ENCODE data around the gene SLC5A5.

SLC5A5 gene

DNA sequence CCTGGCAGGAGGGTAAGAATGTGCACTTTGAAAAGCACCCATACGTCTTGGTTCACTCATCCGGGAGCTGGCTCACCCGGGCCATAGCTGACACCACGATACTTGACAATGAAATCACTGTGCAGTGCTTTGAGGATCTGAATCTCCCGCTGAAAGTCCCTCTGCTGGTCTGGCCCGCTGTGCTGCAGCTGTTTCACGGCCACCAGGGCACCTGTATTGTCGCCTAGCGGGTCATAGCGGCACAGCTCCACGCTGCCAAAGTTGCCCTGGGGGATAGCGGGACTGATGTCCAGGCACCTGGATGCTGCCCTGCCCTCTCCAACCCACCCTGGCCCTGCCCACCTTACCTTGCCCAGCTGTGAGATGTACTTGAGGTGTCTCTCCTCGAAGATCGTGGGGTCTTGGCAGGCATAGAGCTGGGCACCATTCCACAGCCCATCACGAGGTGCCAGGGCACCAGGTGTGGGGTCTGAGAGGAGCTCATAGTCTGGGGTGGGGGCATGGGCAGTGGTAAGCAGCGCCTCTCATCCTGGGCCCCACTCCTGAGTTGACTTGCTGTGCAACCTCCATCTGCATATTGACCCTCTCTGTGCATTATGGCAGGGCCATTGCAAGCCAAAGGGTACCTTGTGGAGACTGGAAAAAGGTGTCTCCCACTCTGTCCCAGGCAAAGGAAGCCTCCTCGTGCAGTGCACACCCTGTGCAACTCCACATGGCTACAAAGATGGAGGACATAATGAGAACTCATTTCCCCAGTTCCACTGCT lies 39.1 kb upstream of the SLC5A5 start:
- DNase-seq (ENCODE audit: low read depth) = no peak
- H3K4me3 ChIP-seq (ENCODE audit: low read depth, low read length) = no peak overlapping the region
- TF ChIP-seq, protein P1, sequence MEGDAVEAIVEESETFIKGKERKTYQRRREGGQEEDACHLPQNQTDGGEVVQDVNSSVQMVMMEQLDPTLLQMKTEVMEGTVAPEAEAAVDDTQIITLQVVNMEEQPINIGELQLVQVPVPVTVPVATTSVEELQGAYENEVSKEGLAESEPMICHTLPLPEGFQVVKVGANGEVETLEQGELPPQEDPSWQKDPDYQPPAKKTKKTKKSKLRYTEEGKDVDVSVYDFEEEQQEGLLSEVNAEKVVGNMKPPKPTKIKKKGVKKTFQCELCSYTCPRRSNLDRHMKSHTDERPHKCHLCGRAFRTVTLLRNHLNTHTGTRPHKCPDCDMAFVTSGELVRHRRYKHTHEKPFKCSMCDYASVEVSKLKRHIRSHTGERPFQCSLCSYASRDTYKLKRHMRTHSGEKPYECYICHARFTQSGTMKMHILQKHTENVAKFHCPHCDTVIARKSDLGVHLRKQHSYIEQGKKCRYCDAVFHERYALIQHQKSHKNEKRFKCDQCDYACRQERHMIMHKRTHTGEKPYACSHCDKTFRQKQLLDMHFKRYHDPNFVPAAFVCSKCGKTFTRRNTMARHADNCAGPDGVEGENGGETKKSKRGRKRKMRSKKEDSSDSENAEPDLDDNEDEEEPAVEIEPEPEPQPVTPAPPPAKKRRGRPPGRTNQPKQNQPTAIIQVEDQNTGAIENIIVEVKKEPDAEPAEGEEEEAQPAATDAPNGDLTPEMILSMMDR (conservative IDR thresholded peaks at IDR 0.05; ENCODE audit: low read depth, low read length) = no peak

DNA sequence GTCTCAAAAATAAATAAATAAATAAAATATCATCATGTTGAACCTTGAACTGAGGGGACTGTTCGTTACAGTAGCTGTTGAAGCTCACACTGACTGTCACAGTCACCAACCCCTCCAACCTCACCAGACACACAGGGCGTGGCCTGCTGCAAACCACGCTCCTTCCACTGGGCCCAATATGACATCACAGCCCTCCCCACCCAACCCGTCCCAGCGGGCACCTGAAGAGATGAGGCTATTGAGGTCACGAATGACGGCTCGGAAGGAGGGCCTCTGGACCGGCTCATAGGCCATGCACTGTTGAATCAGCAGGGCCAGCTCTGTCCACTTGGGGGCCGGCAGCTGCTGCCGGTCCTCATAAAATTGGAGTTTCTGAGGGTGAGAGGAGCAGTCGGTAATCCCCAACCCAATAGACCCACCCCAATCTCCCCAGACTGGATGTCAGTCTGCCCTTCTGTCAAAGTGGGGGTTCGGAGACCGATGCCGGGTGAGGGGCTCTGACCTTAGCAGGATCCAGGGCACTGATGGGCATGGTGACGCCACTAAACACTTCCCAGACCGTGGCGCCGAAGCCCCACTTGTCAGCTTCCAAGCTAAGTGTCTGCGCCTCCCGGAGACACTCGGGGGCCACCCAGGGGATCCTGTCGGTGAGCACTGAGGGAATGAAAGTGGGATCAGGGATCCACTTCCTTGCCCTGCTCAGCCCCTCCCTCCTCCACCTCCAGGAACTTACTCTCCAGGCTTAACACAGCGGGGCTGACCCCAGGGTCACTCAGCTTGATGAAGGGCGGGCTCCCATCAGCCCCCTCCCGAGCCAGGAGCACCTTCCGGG lies 37.2 kb upstream of the SLC5A5 start:
- no peak overlapping the region for H3K4me3 ChIP-seq (ENCODE audit: low read depth, low read length)

DNA sequence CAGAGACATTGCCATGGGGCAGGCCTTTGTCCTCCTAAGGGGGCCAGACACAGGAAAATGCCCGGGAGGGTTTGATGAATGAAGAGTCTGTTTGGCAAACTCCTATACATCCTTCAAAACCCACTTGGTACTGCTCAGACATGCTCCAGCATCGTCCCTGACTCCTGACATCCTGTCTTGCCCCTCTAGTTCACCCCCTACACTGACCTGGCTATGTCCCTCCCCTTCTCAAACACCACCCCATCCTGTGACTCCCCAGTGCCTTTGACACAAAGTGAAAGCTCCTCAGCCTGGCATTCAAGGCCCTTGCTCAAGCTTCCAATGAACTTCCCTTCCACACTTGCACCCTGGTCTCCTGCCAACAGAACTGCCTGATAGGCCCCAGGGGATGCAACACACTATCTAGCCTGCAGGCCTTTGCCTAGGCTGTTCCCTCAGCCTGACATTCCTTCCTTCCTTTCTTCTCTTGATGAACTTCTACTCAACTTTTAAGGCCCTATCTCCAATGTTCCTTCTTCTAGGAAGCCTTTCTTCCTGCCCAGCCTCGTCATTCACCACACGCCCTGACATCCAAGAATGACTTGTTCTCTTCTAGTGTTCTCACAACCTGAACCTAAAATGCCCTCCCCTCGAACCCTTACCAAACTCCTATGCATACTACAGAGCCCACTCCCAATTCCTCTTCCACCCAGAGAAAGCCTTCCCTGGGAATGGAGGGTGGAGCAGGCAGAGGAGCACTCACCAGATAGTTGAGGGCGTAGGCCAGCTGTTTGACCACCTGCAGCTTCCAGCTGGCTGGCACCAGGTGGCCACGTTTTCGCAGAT lies 36.4 kb upstream of the SLC5A5 start:
- TF ChIP-seq, protein P1 (conservative IDR thresholded peaks at IDR 0.05; ENCODE audit: low read depth, low read length) = no peak
- no peak overlapping the region for H3K4me3 ChIP-seq (ENCODE audit: low read depth, low read length)
- no peak for DNase-seq (ENCODE audit: low read depth)

More for the DNA sequence above, 37.2 kb upstream of the SLC5A5 start:
- no peak for DNase-seq (ENCODE audit: low read depth)
- TF ChIP-seq, protein P1 (conservative IDR thresholded peaks at IDR 0.05; ENCODE audit: low read depth, low read length) = peak; percentile 30

DNA sequence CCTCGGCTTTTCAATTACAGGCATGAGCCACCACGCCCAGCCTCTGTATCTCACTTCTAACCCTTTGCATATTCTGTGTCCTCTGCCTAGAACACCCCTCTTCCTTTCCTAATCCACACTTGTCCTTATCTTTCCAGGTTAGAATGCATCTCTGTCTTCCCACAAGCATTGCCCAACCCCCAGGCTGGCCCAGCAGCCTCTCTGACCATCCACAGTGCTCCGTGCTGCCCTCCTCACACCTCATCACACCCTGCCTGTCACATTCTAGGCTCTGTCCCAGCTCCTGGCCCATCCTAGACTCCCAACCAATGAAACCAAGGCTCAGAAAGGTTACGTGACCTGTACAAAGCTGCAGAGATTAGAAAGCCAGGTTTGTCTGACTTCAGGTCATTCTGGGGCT lies 35.2 kb upstream of the SLC5A5 start:
- TF ChIP-seq, protein P1 (conservative IDR thresholded peaks at IDR 0.05; ENCODE audit: low read depth, low read length) = no peak
- no peak overlapping the region for H3K4me3 ChIP-seq (ENCODE audit: low read depth, low read length)
- no peak for DNase-seq (ENCODE audit: low read depth)

DNA sequence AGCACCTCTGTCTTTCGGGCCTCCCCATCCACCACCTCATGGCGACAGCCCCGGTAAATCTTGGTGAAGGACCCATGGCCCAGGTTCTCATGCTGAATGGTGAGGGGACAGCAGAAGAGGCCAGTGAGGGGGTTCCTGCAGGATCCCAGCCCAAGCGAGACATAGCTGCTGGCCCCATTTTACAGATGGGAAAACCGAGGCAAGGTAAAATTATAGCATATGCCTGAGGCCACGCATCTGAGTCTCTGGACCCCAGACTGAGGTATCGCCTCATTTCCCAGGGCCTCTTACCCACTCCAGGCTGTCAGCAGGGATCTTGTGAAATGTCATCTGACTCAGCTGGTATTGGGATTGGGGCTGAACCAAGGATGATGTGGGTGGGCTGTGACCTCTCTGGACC lies 33.8 kb upstream of the SLC5A5 start:
- DNase-seq (ENCODE audit: low read depth) = no peak
- H3K4me3 ChIP-seq (ENCODE audit: low read depth, low read length) = no peak overlapping the region
- TF ChIP-seq, protein P1 (conservative IDR thresholded peaks at IDR 0.05; ENCODE audit: low read depth, low read length) = no peak

DNA sequence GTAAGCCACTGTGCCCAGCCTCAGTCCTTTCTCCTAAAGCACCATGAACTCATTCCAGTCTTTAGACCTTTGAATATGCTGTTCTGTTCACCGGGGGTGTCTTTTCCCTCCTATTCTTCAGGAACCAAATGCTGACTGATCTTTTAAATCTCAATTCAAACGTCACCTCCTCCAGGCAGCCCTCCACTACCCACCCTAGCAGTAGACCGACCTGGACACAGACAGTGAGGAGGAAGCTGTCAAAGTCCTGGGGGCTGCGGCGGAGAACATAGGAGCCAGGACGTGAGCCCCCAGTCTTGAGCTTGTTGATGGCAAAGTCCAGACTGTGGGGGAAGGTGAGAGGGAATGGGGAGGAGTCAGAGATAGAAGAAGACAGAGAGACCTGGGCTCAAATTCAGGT lies 31.7 kb upstream of the SLC5A5 start:
- no peak for DNase-seq (ENCODE audit: low read depth)
- no peak overlapping the region for H3K4me3 ChIP-seq (ENCODE audit: low read depth, low read length)
- TF ChIP-seq, protein P1 (conservative IDR thresholded peaks at IDR 0.05; ENCODE audit: low read depth, low read length) = no peak

All from choroid plexus epithelial cell (primary cell).